Caco-2 (cell line): ENCODE measurements around the gene HBG2. TPM values are rescaled to one million over a fixed set of nuclear protein-coding genes. Genes with fewer than 3 reads are reported as not detected.
"Not testable (repeated sequence)": the region's sequence is repeated elsewhere in the genome, so short reads cannot be mapped to it uniquely, and the experiment has no call there.

Source experiments
- BruUV-seq: library from RNA; stranded (reverse); fragments of 400-500 nt; replicated peaks from 2 replicates; lab custom pipeline; 2021; lab: Mats Ljungman, UMichigan
- CTCF ChIA-PET: fragments of 300-600 bp; sonication (Branson Sonifier 250); formaldehyde crosslinking; loops from one replicate; lab custom pipeline; 2022; ENCODE audit warnings: antibody characterized with exemption; lab: Charles Lee
- POLR2A ChIA-PET: fragments of 300-600 bp; sonication (Branson Sonifier 250); formaldehyde crosslinking; loops from one replicate; lab custom pipeline; 2022; ENCODE audit warnings: antibody characterized with exemption; lab: Charles Lee
- DNase-seq, 2 experiments: peaks; one replicate each; pipeline versions ENCODE4 v3.0.0 to v3.0.0-alpha.2; 2020 to 2022
- H3K27me3 ChIP-seq: replicated peaks from 2 replicates; pipeline ENCODE4 v1.6.0; 2011; ENCODE audit warnings: low read length; ENCODE audit not compliant: control insufficient read depth, insufficient read depth
- H3K36me3 ChIP-seq: 2 replicates; pipeline ENCODE4 v1.5.1; 2011; ENCODE audit warnings: low read length; ENCODE audit not compliant: control insufficient read depth, insufficient read depth
- H3K4me1 ChIP-seq: fragments of 250-450 bp; sonication (Bioruptor Pico); 2 replicates; pipeline ENCODE4 v1.5.1; 2020; ENCODE audit warnings: mild to moderate bottlenecking
- H3K4me3 ChIP-seq: 2 replicates; pipeline ENCODE4 v1.5.1; 2011; ENCODE audit warnings: low read depth, mild to moderate bottlenecking, control low read depth, low read length
- H3K9me3 ChIP-seq: fragments of 250-450 bp; sonication (Bioruptor Pico); 2 replicates; pipeline ENCODE4 v1.5.1; 2020; ENCODE audit warnings: mild to moderate bottlenecking, moderate library complexity
- H3K27ac Mint-ChIP-seq: one replicate; pipeline ENCODE4 v1.8.0; 2022; ENCODE audit warnings: mixed read lengths; ENCODE audit not compliant: unreplicated experiment
- H3K27me3 Mint-ChIP-seq: one replicate; pipeline ENCODE4 v1.8.0; 2022; ENCODE audit warnings: mixed read lengths; ENCODE audit not compliant: insufficient read depth, unreplicated experiment
- H3K36me3 Mint-ChIP-seq: one replicate; pipeline ENCODE4 v1.8.0; 2022; ENCODE audit warnings: mild to moderate bottlenecking, mixed read lengths; ENCODE audit not compliant: insufficient read depth, unreplicated experiment
- H3K4me1 Mint-ChIP-seq: one replicate; pipeline ENCODE4 v1.8.0; 2022; ENCODE audit warnings: low read depth, mixed read lengths; ENCODE audit not compliant: unreplicated experiment
- H3K4me3 Mint-ChIP-seq: one replicate; pipeline ENCODE4 v1.8.0; 2022; ENCODE audit warnings: mild to moderate bottlenecking, moderate library complexity, mixed read lengths; ENCODE audit not compliant: unreplicated experiment
- H3K9me3 Mint-ChIP-seq: one replicate; pipeline ENCODE4 v1.8.0; 2022; ENCODE audit warnings: mixed read lengths; ENCODE audit not compliant: unreplicated experiment
- CTCF ChIP-seq, 2 experiments: fragments of 200-600 bp in 1 of 2; IDR thresholded peaks; 1 replicate in 1 of 2; 2 replicates in 1 of 2; pipeline versions ENCODE4 v1.5.1 to v1.8.0; 2011 to 2022; ENCODE audit warnings: antibody characterized with exemption in 1 of 2, control low read depth in 1 of 2, inconsistent platforms in 1 of 2, low read depth in 1 of 2, low read length in 1 of 2, mild to moderate bottlenecking in 1 of 2, moderate library complexity in 1 of 2; ENCODE audit not compliant: insufficient read depth in 1 of 2, severe bottlenecking in 1 of 2, unreplicated experiment in 1 of 2
- intact Hi-C: fragments of 100-400 bp; cut with micrococcal nuclease; formaldehyde crosslinking; loops from one replicate; pipeline ENCODE4 v1.10.0; 2022; ENCODE audit not compliant: unreplicated experiment
- total RNA-seq: library from RNA; stranded (reverse); gene quantifications from 2 replicates; pipeline ENCODE4 v1.2.3, GENCODE V29; 2022

HBG2 gene
- total RNA-seq, 1 experiment from 2014 or later = not detected

DNA sequence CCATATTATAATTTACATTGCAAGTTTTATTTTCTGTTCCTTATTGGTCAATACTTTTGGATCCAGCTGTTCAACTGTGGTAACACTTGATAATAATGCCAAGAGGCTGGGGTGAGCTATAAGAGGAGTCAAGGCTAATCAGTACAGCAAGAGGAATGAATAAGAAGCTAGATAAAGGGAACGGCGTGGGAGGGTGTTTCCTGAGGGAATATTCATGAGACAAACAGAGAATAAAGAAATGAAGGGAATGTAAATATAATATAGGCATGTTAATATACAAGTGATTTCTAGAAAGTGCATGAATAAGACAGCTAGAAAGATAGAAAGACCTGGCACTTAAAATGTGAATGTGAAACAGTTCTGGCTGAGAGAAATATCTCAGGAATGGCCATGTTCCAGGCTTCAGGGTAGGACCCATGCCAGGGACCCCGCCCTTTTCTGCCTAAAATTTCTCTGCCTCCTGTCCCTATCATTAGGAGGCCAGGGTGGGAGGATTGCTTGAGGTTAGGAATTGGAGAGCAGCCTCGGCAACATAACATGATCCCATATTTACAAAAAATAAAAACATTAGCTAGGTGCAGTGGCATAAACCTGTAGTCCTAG is 43.2 kb upstream of the HBG2 start:
- Mint-ChIP-seq H3K27ac (no peak overlapping the region), H3K36me3 (no peaks in the 10 kb centered on the region), H3K4me3 (no peak overlapping the region), H3K4me1 (no peaks in the 10 kb centered on the region), H3K27me3 (peaks cover 23% of the 10 kb centered on the region), H3K9me3 (no peaks in the 10 kb centered on the region)
- CTCF ChIA-PET = no interaction called here
- BruUV-seq = no TSS peak
- no peak for DNase-seq
- H3K9me3 ChIP-seq = no peaks in the 10 kb centered on the region
- H3K4me1 ChIP-seq = no peaks in the 10 kb centered on the region
- no peak overlapping the region for H3K4me3 ChIP-seq
- intact Hi-C loops = no loop called here
- no peaks in the 10 kb centered on the region for H3K36me3 ChIP-seq
- POLR2A ChIA-PET = no interaction called here
- no peak for TF ChIP-seq CTCF (IDR thresholded peaks at IDR 0.05; ENCODE audit: insufficient read depth in 1 of 2, low read depth in 1 of 2, low read length in 1 of 2, severe bottlenecking in 1 of 2, unreplicated experiment in 1 of 2)
- no peaks in the 10 kb centered on the region for H3K27me3 ChIP-seq

DNA sequence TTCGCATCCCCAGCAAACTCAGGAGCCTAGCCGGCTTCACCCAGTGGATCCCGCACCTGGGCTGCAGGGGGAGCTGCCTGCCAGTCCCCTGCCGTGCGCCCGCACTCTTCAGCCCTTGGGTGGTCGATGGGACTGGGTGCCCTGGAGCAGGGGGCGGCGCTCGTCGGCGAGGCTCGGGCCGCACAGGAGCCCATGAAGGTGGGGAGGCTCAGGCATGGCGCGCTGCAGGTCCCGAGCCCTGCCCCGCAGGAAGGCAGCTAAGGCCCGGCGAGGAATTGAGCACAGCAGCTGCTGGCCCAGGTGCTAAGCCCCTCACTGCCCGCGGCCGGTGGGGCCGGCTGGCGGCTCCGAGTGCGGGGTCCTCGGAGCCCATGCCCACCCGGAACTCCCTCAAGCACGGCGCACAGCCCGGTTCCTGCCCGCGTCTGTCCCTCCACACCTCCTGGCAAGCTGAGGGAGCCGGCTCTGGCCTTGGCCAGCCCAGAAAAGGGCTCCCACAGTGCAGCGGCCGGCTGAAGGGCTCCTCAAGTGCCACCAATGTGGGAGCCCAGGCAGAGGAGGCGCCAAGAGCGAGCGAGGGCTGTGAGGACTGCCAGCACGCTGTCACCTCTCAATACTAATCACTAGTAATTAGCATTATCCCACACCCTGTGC is 39.9 kb upstream of the HBG2 start:
- H3K4me3 Mint-ChIP-seq, H3K9me3 Mint-ChIP-seq, H3K36me3 ChIP-seq, H3K27ac Mint-ChIP-seq, H3K27me3 ChIP-seq, H3K36me3 Mint-ChIP-seq, BruUV-seq, H3K4me1 Mint-ChIP-seq, CTCF ChIA-PET, H3K4me1 ChIP-seq, H3K9me3 ChIP-seq, H3K4me3 ChIP-seq, DNase-seq, H3K27me3 Mint-ChIP-seq, intact Hi-C loops, POLR2A ChIA-PET: not testable (repeated sequence)

DNA sequence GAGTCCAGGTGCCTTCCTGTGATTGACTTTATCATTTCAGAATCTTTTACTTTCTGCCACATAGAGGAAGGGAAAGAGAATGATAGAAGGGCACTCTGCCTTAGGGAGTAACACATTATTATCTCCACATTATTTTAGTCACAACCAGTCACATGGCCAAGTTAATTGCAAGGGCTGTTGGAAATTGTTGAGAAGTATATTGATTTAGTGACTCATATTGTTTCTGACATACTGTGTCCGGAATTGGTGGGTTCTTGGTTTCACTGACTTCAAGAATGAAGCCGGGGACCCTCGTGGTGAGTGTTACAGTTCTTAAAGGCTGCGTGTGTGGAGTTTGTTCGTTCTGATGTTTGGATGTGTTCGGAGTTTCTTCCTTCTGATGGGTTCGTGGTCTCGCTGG is 38.4 kb upstream of the HBG2 start:
- POLR2A ChIA-PET = no interaction called here
- H3K4me3 Mint-ChIP-seq = no peak overlapping the region
- Histone ChIP-seq H3K4me1 (no peaks in the 10 kb centered on the region), H3K27me3 (no peaks in the 10 kb centered on the region), H3K4me3 (no peak overlapping the region), H3K36me3 (no peaks in the 10 kb centered on the region), H3K9me3 (no peaks in the 10 kb centered on the region)
- H3K27ac Mint-ChIP-seq = no peak overlapping the region
- no peak for TF ChIP-seq CTCF (IDR thresholded peaks at IDR 0.05; ENCODE audit: insufficient read depth in 1 of 2, low read depth in 1 of 2, low read length in 1 of 2, severe bottlenecking in 1 of 2, unreplicated experiment in 1 of 2)
- no TSS peak for BruUV-seq
- no peak for DNase-seq
- no peaks in the 10 kb centered on the region for H3K36me3 Mint-ChIP-seq
- peaks cover 7% of the 10 kb centered on the region for H3K27me3 Mint-ChIP-seq
- H3K4me1 Mint-ChIP-seq = no peaks in the 10 kb centered on the region
- H3K9me3 Mint-ChIP-seq = no peaks in the 10 kb centered on the region
- CTCF ChIA-PET = no interaction called here
- intact Hi-C loops = no loop called here
